Effector memory CD4-positive, alpha-beta T cell (primary cell): ENCODE results near the gene CCDC154.
A peak's percentile ranks its signal among the peaks of the same experiment; 100 is the strongest.

Experiments used
- DNase-seq, 3 donors: peaks; one replicate each; pipeline ENCODE4 v3.0.0-alpha.2; 2020
- H3K27ac ChIP-seq: 2 replicates; pipeline ENCODE4 v1.7.0; 2013; ENCODE audit warnings: mild to moderate bottlenecking, low read length, moderate library complexity; ENCODE audit not compliant: insufficient read depth, poor library complexity, severe bottlenecking
- H3K27me3 ChIP-seq: replicated peaks from 2 replicates; pipeline ENCODE4 v1.7.0; 2013; ENCODE audit warnings: mild to moderate bottlenecking, low read length; ENCODE audit not compliant: insufficient read depth, control insufficient read depth, poor library complexity, severe bottlenecking
- H3K36me3 ChIP-seq: 2 replicates; pipeline ENCODE4 v1.7.0; 2013; ENCODE audit warnings: mild to moderate bottlenecking, low read length, moderate library complexity; ENCODE audit not compliant: control insufficient read depth, insufficient read depth
- H3K4me1 ChIP-seq: 2 replicates; pipeline ENCODE4 v1.7.0; 2013; ENCODE audit warnings: low read length, mild to moderate bottlenecking; ENCODE audit not compliant: control insufficient read depth, insufficient read depth, poor library complexity, severe bottlenecking
- H3K4me3 ChIP-seq: 2 replicates; pipeline ENCODE4 v1.7.0; 2013; ENCODE audit warnings: low read length, low read depth, mild to moderate bottlenecking; ENCODE audit not compliant: insufficient read depth, poor library complexity, severe bottlenecking
- H3K9me3 ChIP-seq: 2 replicates; pipeline ENCODE4 v1.7.0; 2013; ENCODE audit warnings: mild to moderate bottlenecking, low read length, moderate library complexity; ENCODE audit not compliant: control insufficient read depth

Gene CCDC154

DNA sequence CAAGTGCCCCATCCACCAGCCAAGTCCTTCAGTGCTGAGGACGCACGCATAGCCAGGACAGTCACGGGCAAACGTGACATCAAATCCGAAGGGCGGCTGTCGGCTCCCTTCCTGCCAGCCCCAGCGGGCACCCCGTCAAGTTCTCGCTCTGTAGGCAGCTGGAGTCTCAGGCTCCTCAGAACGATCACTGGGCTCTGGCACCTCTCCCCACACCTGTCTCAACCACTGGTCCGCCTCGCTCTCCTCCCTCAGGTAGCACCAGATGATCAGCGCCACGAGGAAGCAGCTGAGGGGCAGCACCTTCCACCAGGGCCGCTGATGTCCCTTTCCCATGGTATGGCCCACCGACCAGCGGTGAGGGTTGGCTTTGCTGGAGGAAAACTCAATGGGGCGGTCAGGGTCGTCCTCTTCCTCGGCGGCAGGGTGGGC lies 24.2 kb downstream of the CCDC154 start:
- peaks cover 13% of the 10 kb centered on the region for H3K4me1 ChIP-seq
- DNase-seq, result no peak
- no peaks in the 10 kb centered on the region for H3K9me3 ChIP-seq
- no peaks in the 10 kb centered on the region for H3K27me3 ChIP-seq
- no peaks in the 10 kb centered on the region for H3K36me3 ChIP-seq
- H3K27ac ChIP-seq, result peak overlapping the region; percentile 80
- peak overlapping the region; percentile 71 for H3K4me3 ChIP-seq

DNA sequence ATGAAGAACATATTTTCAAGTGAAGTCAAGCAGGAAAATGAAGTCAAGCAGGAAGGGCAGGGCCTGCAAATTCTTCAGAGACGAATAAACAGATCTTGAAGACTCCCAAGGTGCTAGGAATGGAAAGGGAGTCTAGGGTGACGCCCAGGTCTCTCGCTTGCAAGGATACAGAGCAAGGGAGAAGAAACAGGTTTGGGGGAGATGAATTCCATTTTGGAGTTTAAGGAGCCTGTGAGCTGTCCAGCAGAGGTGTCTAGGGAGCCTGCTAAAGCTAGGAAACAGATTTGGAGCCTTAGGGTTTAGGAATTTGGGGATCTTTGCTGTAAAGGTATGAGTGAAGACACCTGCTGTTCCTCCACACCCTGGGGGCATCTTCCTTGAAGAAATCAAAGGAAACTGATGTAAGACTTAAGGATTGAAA lies 27.8 kb downstream of the CCDC154 start:
- no peak overlapping the region for H3K4me3 ChIP-seq
- no peak overlapping the region for H3K27ac ChIP-seq

DNA sequence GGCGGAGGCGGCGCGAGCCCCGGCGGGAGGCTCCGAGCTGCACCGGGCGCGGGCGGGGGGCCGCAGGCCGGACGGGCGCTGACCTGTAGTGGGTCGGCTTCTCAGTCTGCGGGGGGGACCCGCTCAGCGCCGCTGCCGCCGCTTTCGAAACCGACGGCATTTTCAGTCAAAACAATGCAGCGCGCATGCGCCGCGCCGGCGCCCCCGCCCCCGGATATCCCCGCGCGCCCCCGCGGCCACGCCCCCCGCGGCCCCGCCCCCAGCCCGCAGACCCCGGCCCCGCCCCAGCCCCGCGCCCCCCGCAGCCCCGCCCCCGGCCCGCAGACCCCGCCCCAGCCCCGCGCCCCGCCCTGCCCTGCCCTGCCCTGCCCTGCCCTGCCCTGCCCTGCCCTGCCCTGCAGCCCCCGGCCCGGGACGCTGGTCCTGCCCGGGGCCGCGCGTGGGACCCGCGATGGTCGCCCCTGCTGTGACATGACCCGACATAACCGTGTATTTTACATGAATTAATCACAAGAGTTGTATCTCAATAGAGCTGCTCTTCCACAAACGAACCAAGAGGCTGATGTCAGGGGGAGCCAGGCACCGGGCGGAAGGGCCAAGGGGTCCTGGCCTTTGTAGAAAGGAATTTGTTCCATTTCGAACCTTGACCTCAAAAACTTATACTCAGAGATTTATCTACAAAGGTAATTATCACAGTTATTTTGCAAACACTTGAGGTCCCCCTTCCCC lies 29.7 kb downstream of the CCDC154 start, which contains the start of gene UNKL:
TSS of gene UNKL (minus strand) at position 173 of the 729 bp plus-strand sequence. CDS start at position 160, 13 bp downstream.
- no peaks in the 10 kb centered on the region for H3K27me3 ChIP-seq

More for the DNA sequence above, 27.8 kb downstream of the CCDC154 start:
- Histone ChIP-seq H3K9me3 (no peaks in the 10 kb centered on the region), H3K36me3 (peaks cover 8% of the 10 kb centered on the region), H3K27me3 (no peaks in the 10 kb centered on the region), H3K4me1 (peaks cover 17% of the 10 kb centered on the region)
- no peak for DNase-seq

DNA sequence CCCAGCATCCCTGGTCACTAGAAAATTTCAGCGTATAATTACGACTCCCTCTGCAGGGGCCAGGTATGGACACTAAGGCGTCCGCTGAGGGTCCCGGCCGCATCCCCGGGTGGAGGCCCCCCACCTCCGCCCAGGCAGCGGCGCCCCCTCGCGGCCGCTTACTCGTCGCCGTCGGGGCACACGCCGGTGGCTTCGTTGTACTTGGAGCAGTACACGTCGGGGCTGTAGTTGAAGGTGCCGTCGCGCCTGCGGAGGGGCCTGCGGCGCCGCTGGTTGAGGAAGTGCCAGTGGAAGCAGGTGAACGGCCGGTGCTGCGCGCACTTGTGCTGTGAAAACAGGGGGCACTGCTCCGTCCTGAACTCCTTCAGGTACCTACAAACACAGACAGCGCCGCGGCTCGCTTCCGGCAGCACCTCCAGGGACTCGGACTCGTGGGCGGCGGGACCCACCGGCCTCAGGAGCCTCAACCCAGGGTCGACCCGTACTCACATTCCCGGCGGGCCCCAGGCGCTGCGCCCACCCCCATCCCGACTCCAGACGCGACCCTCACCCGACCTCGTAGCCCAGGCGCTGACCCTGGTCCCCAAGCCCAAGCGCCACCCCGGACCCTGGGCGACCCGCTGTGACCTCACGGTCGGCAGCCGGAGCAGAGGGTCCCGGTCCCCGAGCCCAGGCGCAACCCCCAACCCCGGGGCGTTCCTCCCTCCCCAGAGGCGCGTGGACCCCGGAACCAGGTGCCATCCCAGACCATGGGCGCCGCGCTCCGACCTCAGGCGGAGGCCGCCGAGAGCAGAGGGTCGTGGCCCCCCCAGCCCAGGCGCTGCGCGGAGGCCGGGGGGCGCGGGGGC lies 30.4 kb downstream of the CCDC154 start:
- peak; percentile 15 to 42 (median 31) for DNase-seq
- Histone ChIP-seq H3K27me3 (no peaks in the 10 kb centered on the region), H3K9me3 (no peaks in the 10 kb centered on the region), H3K36me3 (peaks cover 13% of the 10 kb centered on the region), H3K4me1 (peaks cover 4% of the 10 kb centered on the region), H3K27ac (peak overlapping the region; percentile 75), H3K4me3 (peak overlapping the region; percentile 92)

More for the DNA sequence above, 29.7 kb downstream of the CCDC154 start, which contains the start of gene UNKL:
- H3K36me3 ChIP-seq, result peaks cover 13% of the 10 kb centered on the region
- DNase-seq, result peak; percentile 68 to 79 (median 78)
- H3K27ac ChIP-seq, result peak within 1 kb of the TSS; percentile 75
- peaks cover 5% of the 10 kb centered on the region for H3K4me1 ChIP-seq
- H3K9me3 ChIP-seq, result no peaks in the 10 kb centered on the region
- peak within 1 kb of the TSS; percentile 92 for H3K4me3 ChIP-seq

DNA sequence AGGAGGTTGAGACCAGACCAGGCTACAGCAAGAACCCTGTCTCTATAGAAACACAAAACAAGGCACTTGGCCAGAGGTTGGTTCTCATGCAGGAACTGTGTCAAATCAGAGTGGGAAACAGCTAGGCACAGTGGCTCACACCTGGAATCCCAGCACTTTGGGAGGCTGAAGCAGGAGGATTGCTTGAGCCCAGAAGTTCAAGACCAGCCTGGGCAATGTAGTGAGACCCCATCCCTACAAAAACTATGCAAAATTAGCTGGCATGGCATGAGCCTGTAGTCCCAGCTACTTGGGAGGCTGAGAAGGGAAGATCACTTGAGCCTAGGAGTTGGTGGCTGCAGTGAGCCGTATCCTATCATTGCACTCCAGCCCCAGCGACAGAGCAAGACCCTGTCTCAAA lies 31.5 kb downstream of the CCDC154 start:
- H3K27me3 ChIP-seq, result no peaks in the 10 kb centered on the region

DNA sequence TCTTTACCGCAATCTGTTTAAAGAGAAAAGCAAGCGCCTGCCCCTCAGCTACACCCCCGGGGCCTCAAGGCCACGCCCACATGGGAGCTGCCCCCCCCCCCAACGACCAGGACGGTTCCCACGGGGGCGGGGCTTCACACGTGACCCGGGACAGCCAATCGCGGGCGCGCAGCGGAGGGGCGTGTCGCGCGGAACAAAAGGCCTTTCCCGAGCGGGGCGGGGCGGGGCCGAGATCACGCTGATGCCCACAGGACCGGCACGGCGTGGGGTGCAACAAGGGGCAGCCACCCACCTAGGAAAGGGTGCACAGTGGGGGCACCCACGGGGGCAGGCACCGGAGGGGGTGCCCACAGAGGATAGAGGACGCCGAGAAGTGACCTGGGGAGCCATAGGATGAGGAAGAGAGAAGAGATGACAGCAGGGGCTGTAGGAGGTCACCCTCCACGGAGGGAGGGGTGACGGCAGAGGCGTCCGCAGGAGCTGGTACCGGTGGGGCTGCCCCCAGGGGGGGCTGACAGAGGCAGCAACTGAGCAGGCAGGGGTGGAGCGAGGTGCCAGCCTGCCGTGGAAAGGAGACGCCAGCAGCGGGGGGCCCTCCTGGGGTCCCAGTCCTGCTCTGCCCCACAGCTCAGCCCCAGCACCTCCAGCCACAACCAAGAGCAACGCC lies 36.1 kb downstream of the CCDC154 start:
- H3K4me3 ChIP-seq, result peak overlapping the region; percentile 50
- H3K36me3 ChIP-seq, result peaks cover 22% of the 10 kb centered on the region
- H3K27me3 ChIP-seq, result no peaks in the 10 kb centered on the region
- peaks cover 11% of the 10 kb centered on the region for H3K4me1 ChIP-seq
- H3K9me3 ChIP-seq, result no peaks in the 10 kb centered on the region
- peak; percentile 91 to 95 (median 95) for DNase-seq
- H3K27ac ChIP-seq, result peak overlapping the region; percentile 28

More for the DNA sequence above, 31.5 kb downstream of the CCDC154 start:
- Histone ChIP-seq H3K4me1 (peaks cover 11% of the 10 kb centered on the region), H3K9me3 (no peaks in the 10 kb centered on the region), H3K4me3 (no peak overlapping the region), H3K27ac (no peak overlapping the region), H3K36me3 (peaks cover 13% of the 10 kb centered on the region)
- no peak for DNase-seq

DNA sequence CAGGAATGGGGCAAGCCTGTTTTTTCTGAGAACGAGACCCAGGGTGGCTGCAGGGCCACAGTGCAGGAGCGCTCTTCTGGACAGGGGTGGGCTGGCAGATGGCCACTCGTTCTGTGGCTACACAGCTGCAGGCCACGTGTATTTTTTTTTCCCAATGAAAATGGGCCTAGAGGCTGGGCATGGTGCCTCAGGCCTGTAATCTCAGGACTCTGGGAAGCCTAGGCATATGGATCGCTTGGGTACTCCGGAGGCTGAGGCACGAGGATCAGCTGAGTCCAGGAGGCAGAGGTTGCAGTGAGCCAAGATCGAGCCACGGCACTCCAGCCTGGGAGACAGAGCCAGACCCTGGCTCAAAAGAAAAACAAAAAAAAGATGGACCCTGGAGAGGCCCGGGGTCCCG lies 36.6 kb downstream of the CCDC154 start:
- Histone ChIP-seq H3K9me3 (no peaks in the 10 kb centered on the region), H3K27me3 (no peaks in the 10 kb centered on the region), H3K36me3 (peaks cover 20% of the 10 kb centered on the region), H3K4me3 (no peak overlapping the region), H3K4me1 (peaks cover 10% of the 10 kb centered on the region), H3K27ac (no peak overlapping the region)
- DNase-seq, result no peak

DNA sequence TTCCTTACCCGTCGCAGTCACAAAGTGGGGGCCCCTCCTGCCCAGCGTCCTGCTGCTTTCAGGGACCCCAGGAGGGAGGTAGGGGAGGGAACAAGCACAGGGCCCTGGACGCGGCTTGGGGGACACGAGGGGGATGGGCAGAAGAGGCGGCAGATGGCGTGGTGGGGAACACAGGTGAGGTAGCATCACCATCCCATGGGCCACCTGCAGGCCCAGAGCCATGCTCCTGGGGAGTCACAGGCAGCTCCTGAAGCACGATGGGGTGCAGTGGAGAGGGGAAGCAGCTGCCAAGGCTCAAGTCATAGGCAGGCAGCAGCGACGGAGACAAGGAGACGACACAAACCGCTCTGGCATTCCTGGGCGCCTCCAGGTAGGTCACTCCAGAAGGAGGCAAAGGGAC lies 40.6 kb downstream of the CCDC154 start:
- Histone ChIP-seq H3K4me3 (no peak overlapping the region), H3K4me1 (peaks cover 10% of the 10 kb centered on the region), H3K36me3 (peaks cover 39% of the 10 kb centered on the region), H3K27ac (no peak overlapping the region), H3K9me3 (no peaks in the 10 kb centered on the region), H3K27me3 (no peaks in the 10 kb centered on the region)
- no peak for DNase-seq

DNA sequence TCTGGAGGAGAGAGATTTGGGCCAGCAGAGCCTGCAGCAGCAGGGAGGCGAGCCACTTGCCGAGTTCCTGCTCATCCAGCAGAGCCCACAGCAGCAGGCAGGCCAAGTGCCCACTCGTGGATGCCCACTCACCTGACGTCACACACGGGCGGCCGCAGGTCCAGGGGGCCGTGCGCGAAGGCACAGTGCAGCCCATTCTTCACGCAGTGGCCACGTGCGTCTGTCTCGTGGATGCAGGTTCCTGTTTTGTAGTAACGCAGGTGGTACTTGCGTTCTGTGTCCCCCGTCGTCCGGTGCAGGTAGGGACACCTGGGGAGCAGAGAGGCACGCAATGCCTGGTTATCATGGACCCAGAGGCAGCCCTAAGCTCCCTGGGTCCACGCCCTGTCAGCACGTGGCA lies 41.3 kb downstream of the CCDC154 start:
- Histone ChIP-seq H3K36me3 (peaks cover 46% of the 10 kb centered on the region), H3K27me3 (no peaks in the 10 kb centered on the region), H3K27ac (no peak overlapping the region), H3K4me3 (no peak overlapping the region), H3K9me3 (no peaks in the 10 kb centered on the region), H3K4me1 (peaks cover 4% of the 10 kb centered on the region)
- DNase-seq, result no peak
